ENCODE measurements around the gene SYCP2.

The SYCP2 gene

GRCh38 chr20:59822291-59823029 lies 111.0 kb downstream of the SYCP2 start:
- DNase-seq, result no peak

- DNase-seq, result no peak
Observed at GRCh38 chr20:59821788-59822187, 111.6 kb downstream of the SYCP2 start.

- no peak for DNase-seq
Observed at GRCh38 chr20:59821201-59821600, 112.2 kb downstream of the SYCP2 start.

DNA sequence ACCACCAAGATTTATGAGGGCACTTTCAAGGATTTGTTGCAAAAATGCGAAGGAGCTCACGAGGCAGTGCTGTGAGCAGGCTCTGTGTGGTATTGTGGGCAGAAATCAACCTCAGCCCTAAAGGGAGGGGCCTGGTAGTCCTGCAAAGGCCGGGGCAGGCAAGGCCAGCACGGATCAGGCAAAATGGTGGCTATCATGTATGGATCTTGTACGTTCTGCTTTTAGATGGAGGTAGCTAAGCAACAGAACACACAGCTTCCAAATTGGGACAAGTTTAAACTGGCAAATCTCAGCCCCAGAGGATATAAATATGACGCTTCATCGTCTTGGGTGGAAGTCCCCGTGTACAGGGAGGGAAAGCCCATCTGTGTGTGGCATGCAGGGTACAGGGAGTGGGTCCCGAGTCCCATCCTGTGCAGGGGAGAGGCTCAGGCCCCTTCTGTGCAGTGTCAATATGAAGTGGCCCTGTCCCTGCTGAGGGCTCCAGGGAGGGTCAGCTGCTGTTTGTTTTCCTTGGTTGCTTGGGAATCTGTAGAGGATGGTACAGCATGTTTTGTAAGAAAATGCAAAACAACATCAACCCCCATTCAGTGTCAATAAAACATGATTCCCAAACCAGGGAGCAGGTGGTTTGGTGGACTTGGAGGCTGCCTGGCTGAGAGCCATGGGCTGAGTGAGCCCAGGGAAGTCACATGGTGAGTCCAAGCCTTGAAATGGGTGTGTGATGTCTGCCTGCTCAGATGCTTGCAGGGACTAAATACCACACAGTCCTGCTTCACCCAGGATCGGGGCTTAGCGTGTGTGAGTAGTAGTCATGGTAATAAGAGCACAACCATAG lies 113.0 kb downstream of the SYCP2 start:
- DNase-seq, result no peak

DNA sequence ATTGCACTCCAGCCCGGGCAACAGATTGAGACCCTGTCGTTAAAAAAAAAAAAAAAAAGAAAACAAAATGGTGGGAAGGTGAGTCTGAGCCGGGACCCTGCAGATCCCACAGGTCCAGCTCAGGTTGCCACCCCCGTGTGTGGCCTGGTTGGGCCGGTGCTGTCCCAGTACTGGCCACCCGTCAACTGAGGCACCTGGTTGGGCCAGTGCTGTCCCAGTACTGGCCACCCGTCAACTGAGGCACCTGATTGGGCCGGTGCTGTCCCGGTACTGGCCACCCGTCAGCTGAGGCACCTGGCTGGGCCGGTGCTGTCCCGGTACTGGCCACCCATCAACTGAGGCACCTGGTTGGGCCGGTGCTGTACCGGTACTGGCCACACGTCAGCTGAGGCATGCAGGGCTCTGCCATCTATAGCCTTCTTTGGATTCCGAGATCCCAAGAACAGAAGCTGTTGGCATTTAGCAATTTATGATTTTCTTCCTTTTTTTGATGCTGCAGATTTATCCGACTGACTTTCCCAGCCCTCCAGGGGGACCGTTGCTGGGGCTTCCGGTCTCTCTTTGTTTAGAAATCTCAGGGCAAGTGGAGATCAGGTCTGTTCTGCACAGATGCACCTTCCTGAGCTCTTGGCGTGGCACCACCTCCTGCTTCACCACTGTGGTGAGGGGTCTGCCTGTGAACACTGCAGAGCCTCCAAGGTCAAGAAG lies 113.8 kb downstream of the SYCP2 start:
- DNase-seq, result no peak

GRCh38 chr20:59818911-59819310 lies 114.5 kb downstream of the SYCP2 start:
- DNase-seq, result no peak

GRCh38 chr20:59817846-59818615 lies 115.4 kb downstream of the SYCP2 start:
- no peak for DNase-seq

DNA sequence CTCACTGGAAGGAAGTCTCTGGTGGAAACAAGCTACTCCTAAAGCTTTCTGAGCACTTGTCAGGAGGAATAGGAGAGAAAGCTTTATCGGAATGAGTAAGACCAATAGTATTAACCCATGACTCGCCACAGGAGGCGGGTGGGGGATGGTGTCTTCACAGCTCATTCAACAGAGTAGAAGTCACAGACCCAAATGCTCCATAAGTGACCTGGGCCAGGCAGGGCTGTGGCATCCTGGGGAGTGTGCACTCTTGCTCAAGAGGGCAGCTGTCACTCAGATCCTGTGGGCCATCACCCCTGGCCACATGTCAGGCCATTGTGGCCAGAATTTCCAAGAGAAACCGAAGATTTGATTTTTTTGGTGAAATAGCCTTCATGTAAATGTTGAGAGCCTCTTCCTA lies 116.0 kb downstream of the SYCP2 start:
- no peak for DNase-seq

DNA sequence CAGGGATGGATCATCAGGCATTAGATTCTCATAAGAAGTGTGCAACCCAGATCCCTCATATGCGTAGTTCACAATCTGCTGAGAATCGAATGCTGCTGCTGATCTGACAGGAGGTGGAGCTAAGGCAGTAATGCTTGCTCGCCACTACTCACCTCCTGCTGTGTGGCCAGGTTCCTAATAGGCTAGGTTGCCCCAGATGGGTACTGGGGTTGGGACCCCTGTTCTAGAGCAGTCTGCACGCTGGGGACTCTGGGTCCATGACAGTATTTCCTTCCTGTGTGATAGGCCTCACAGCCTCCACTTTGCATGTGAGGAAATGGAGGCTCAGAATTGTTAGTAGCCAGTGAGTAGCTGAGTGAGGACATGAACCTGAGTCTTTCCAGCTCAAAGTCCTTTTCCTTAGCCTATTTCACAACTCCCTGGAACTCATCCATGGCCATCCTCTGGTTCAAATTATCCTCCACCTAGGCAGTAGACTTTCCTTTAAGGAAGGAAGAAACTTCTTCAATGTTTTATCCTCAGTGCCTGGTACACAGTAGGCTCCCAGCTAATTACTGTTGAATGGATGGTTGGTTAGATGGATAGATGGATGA lies 117.2 kb downstream of the SYCP2 start:
- DNase-seq, result no peak

DNA sequence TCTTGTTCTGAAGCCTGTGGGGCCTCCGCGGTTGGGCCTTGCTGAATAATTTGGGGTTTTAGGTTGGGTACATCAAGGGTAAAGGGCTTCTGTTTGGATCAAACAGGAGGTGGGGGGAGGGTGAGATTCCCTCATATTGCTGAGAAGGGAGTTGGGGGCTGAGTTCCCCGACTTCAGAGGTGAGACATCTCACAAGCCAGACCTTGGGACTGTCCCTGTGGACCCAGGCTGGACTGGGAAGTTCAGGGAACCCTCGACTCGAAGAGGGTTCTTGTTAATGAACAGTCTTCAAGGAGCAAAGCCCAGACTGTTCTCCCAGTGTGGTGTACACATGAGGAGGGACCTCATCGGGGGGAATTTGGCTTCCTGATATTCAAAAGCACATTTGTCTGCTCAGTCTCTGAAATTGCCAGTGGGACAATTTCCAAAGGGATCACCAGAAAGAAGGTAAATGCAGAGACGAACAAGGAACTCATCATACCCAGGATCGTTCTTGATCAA lies 118.5 kb downstream of the SYCP2 start:
- DNase-seq, result no peak

DNA sequence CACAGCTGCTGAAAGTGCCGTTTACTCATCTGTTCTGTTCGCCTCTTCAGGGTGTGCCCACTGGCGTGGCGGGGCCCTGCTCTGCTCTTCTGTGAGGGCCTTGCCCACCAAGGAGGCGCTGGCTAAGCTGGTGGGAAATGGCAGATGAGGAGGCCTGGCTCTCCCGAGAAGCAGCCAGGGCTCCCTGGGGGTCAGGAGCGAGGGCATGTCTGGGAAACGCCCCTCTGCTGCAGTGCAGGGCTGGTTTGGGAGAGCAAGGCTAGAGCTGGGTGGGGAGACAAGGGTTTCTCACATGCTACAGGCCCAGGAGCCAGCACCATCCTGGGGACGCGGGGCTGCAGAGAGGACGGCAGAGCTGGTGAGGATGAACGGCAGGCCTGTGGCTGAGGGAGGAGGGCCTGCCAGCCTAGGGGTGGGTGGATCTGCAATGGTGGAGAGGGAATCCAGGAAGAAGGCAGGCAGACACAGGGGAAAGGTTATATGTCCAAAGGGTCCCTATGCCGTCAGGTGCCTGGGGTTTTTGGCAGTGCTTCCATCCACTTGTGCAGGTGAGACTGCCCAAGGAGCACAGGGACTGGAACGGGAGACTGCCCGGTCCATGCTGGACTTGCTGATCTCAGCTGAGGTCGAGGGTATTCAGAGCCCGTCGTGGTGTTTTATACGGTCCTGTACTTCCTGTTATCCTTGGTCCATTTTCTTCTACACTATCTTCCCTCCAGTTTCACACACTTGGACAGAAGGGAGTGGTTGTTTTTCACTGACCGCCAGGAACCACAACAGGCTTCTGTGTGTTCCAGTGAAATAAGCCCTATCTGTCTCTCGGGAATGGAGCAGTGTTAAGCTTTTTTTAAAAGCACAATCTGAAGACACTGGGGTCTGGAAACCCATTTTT lies 119.2 kb downstream of the SYCP2 start:
- no peak for DNase-seq
